CD14-positive monocyte (primary cell): ENCODE data around the gene MED27. TPM values are rescaled to one million over a fixed set of nuclear protein-coding genes. Genes with fewer than 3 reads are reported as not detected.

Experiments used
- DNase-seq, 3 donors: peaks; one replicate each; pipeline ENCODE4 v3.0.0-alpha.2; 2011 to 2022
- H2AFZ ChIP-seq: 2 replicates; pipeline ENCODE4 v1.6.0; 2012; ENCODE audit warnings: mild to moderate bottlenecking, low read depth, low read length, inconsistent platforms; ENCODE audit not compliant: insufficient read depth, poor library complexity, severe bottlenecking
- H3K27ac ChIP-seq, 2 donors: 1 replicate in 1 of 2; 2 replicates in 1 of 2; pipeline ENCODE4 v1.5.1; 2012 to 2013; ENCODE audit warnings: low read length in 2 of 2, control low read depth in 1 of 2, inconsistent platforms in 1 of 2, low read depth in 1 of 2, mild to moderate bottlenecking in 1 of 2
- H3K27me3 ChIP-seq, 2 donors: one replicate each; pipeline versions ENCODE4 v1.6.0 to v1.6.1; 2011 to 2013; ENCODE audit warnings: low read length in 2 of 2; ENCODE audit not compliant: control insufficient read depth in 2 of 2, insufficient read depth in 2 of 2
- H3K36me3 ChIP-seq, 2 donors: replicated peaks in 1 of 2; 1 replicate in 1 of 2; 2 replicates in 1 of 2; pipeline versions ENCODE4 v1.5.1 to v1.6.1; 2012 to 2013; ENCODE audit warnings: low read length in 2 of 2, control low read depth in 1 of 2, inconsistent platforms in 1 of 2, mild to moderate bottlenecking in 1 of 2; ENCODE audit not compliant: insufficient read depth in 2 of 2, control insufficient read depth in 1 of 2
- H3K4me1 ChIP-seq, 2 donors: 1 replicate in 1 of 2; 2 replicates in 1 of 2; pipeline versions ENCODE4 v1.5.1 to v1.6.1; 2012 to 2013; ENCODE audit warnings: low read length in 2 of 2, control low read depth in 1 of 2, inconsistent platforms in 1 of 2, mild to moderate bottlenecking in 1 of 2, moderate library complexity in 1 of 2; ENCODE audit not compliant: insufficient read depth in 2 of 2, control insufficient read depth in 1 of 2
- H3K4me2 ChIP-seq: replicated peaks from 2 replicates; pipeline ENCODE3; 2012; ENCODE audit warnings: low read length, moderate library complexity, mild to moderate bottlenecking; ENCODE audit not compliant: poor library complexity, severe bottlenecking; ENCODE audit errors: extremely low read depth
- H3K4me3 ChIP-seq, 3 experiments: fragments of 200-600 bp in 1 of 3; sonication (generic) in 1 of 3; replicated peaks in 1 of 3; 1 replicate in 2 of 3; 2 replicates in 1 of 3; pipeline ENCODE4 v1.5.1; 2011 to 2013; ENCODE audit warnings: low read length in 3 of 3, mild to moderate bottlenecking in 3 of 3, control low read depth in 2 of 3, low read depth in 2 of 3, inconsistent platforms in 1 of 3, moderate library complexity in 1 of 3
- H3K79me2 ChIP-seq: 2 replicates; pipeline ENCODE4 v1.6.0; 2012; ENCODE audit warnings: mild to moderate bottlenecking, control low read depth, inconsistent platforms, low read length, moderate library complexity; ENCODE audit not compliant: insufficient read depth
- H3K9ac ChIP-seq: 2 replicates; pipeline ENCODE4 v1.6.0; 2017; ENCODE audit warnings: low read length, mild to moderate bottlenecking; ENCODE audit not compliant: insufficient read depth, poor library complexity, severe bottlenecking
- H3K9me3 ChIP-seq, 2 donors: replicated peaks in 1 of 2; 1 replicate in 1 of 2; 2 replicates in 1 of 2; pipeline versions ENCODE4 v1.5.1 to v1.6.1; 2012 to 2013; ENCODE audit warnings: low read length in 2 of 2, control low read depth in 1 of 2; ENCODE audit not compliant: control insufficient read depth in 1 of 2, insufficient read depth in 1 of 2
- H4K20me1 ChIP-seq: 2 replicates; pipeline ENCODE4 v1.6.0; 2012; ENCODE audit warnings: mild to moderate bottlenecking, low read length, control low read depth, moderate library complexity; ENCODE audit not compliant: insufficient read depth
- H3K27ac Mint-ChIP-seq, 7 donors: one replicate each; pipeline ENCODE4 v1.8.0; 2020; ENCODE audit warnings: mild to moderate bottlenecking in 7 of 7, mixed read lengths in 7 of 7, moderate library complexity in 6 of 7, inconsistent platforms in 2 of 7
- H3K27me3 Mint-ChIP-seq, 3 donors: one replicate each; pipeline ENCODE4 v1.8.0; 2021 to 2022; ENCODE audit warnings: low read depth in 3 of 3, mild to moderate bottlenecking in 3 of 3, mixed read lengths in 3 of 3, moderate library complexity in 3 of 3, inconsistent platforms in 1 of 3
- H3K36me3 Mint-ChIP-seq, 2 donors: one replicate each; pipeline ENCODE4 v1.8.0; 2020; ENCODE audit warnings: mixed read lengths in 2 of 2, inconsistent platforms in 1 of 2, mild to moderate bottlenecking in 1 of 2
- H3K4me1 Mint-ChIP-seq: one replicate; pipeline ENCODE4 v1.8.0; 2020; ENCODE audit warnings: mild to moderate bottlenecking, mixed read lengths
- H3K4me3 Mint-ChIP-seq, 2 donors: one replicate each; pipeline ENCODE4 v1.8.0; 2020; ENCODE audit warnings: mild to moderate bottlenecking in 2 of 2, mixed read lengths in 2 of 2, moderate library complexity in 1 of 2
- H3K9me3 Mint-ChIP-seq, 7 donors: one replicate each; pipeline ENCODE4 v1.8.0; 2020 to 2022; ENCODE audit warnings: mixed read lengths in 7 of 7, mild to moderate bottlenecking in 6 of 7, moderate library complexity in 6 of 7, inconsistent platforms in 2 of 7
- WGBS: methylation state at CpG from one replicate; pipeline ENCODE4 v1.1.5; 2013; ENCODE audit warnings: missing lambda C conversion rate; ENCODE audit not compliant: insufficient coverage; 5-methylcytosine and 5-hydroxymethylcytosine counted together
- intact Hi-C, 2 donors: fragments of 100-400 bp; cut with micrococcal nuclease; formaldehyde crosslinking; loops; one replicate each; pipeline versions ENCODE4 v1.15.0 to v1.15.1; 2023
- polyA plus RNA-seq, 3 donors: library from polyadenylated mRNA; depleted of rRNA in 1 of 3; unstranded in 2 of 3; stranded (reverse) in 1 of 3; fragments of 300-500 nt in 2 of 3; fragments of >200 nt in 1 of 3; fragmentation: Illumina TruSeq in 2 of 3; gene quantifications; 1 replicate in 2 of 3; 2 replicates in 1 of 3; pipeline ENCODE4 v1.2.3, GENCODE V29; 2012 to 2021
- TF ChIP-seq, protein P1 (sequence below): fragments of 200-600 bp; IDR thresholded peaks from one replicate; pipeline ENCODE4 v1.8.0; 2022; ENCODE audit warnings: antibody characterized with exemption, mild to moderate bottlenecking

Gene MED27
- polyA plus RNA-seq, 3 donors = 14.0 to 26.9 (median 25.8) TPM

DNA sequence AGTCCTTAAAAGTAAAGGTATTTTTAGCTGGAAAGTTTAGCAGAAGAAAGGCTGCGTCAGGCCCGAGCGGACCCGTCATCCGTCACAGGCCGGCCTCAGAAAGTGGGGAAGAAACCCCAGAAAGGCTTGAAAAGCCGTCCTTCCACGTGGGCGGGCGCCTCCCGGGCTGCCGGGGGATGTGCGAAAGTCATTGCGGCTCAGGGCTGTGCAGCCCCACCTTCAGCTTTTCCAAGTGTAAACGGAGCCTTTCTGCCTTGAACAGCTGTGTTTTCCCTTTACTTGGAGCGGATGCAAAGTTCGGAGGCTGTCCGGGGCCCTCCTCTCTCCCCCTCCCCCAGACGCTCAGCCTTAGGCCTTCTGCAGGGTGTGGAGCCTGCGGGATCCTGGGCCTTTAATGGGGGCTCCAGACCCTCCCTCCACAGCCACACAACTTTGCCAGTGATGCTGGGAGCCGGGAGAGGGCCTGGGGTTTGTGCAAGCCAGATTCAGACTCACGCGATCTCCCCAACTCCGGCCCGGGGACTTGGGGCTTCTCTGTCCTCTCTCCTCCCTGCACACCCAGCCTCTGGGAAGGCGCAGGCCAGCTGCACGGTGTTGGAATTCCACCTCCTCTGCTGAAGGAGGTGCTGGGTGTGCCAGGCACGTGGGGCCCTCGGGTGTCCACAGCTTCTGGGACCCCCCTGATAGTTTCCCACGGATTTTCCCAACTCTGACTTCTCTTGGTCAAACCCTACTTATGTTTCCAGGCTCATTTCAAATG is 244.3 kb downstream of the MED27 start:
- H3K27ac ChIP-seq = no peak overlapping the region
- no peak overlapping the region for H3K4me3 ChIP-seq
- TF ChIP-seq, protein P1, sequence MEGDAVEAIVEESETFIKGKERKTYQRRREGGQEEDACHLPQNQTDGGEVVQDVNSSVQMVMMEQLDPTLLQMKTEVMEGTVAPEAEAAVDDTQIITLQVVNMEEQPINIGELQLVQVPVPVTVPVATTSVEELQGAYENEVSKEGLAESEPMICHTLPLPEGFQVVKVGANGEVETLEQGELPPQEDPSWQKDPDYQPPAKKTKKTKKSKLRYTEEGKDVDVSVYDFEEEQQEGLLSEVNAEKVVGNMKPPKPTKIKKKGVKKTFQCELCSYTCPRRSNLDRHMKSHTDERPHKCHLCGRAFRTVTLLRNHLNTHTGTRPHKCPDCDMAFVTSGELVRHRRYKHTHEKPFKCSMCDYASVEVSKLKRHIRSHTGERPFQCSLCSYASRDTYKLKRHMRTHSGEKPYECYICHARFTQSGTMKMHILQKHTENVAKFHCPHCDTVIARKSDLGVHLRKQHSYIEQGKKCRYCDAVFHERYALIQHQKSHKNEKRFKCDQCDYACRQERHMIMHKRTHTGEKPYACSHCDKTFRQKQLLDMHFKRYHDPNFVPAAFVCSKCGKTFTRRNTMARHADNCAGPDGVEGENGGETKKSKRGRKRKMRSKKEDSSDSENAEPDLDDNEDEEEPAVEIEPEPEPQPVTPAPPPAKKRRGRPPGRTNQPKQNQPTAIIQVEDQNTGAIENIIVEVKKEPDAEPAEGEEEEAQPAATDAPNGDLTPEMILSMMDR = no peak
- H2AFZ ChIP-seq = no peak overlapping the region
- H3K36me3 ChIP-seq = no peaks in the 10 kb centered on the region
- H3K27me3 ChIP-seq = no peaks in the 10 kb centered on the region
- Mint-ChIP-seq H3K27me3 (peaks cover 12 to 21% (median 17%) of the 10 kb centered on the region in 3 donors), H3K27ac (peak overlapping the region in 1 of 7 donors; percentile 71), H3K4me1 (no peaks in the 10 kb centered on the region), H3K9me3 (peaks cover 10 to 23% (median 19%) of the 10 kb centered on the region in 7 donors), H3K4me3 (no peak overlapping the region), H3K36me3 (no peaks in the 10 kb centered on the region)
- no peak overlapping the region for H3K4me2 ChIP-seq
- no peaks in the 10 kb centered on the region for H3K4me1 ChIP-seq
- DNase-seq = no peak
- intact Hi-C loops = no loop called here
- H3K9me3 ChIP-seq = peaks cover 16 to 17% of the 10 kb centered on the region in 2 donors
- WGBS = 76% methylated on average over 28 of the region's 30 CpGs
- no peaks in the 10 kb centered on the region for H3K79me2 ChIP-seq
- H4K20me1 ChIP-seq = no peaks in the 10 kb centered on the region
- H3K9ac ChIP-seq = no peak overlapping the region

DNA sequence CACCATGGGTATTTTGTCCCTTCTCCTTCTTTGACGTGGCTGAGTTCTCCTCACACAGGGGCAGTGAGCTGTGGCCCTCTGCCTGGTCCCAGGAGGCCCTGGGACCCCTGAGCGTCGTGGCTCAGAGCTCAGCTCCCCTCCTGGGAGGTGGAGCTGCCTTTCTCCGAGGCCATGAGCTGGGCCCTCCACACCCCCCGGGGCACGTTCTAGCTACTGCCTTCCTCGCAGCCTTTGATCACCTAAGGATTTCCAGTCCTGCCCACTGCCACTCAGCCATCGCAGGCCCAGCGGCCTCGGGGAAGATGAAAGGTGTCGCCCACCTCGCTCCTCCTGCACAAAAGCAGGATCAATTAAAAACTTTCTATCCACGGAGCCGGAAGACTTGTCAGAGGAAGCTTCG is 244.9 kb downstream of the MED27 start:
- peaks cover 16 to 17% of the 10 kb centered on the region in 2 donors for H3K9me3 ChIP-seq
- H4K20me1 ChIP-seq = no peaks in the 10 kb centered on the region
- no peaks in the 10 kb centered on the region for H3K27me3 ChIP-seq
- Mint-ChIP-seq H3K27me3 (peaks cover 12 to 18% (median 17%) of the 10 kb centered on the region in 3 donors), H3K36me3 (no peaks in the 10 kb centered on the region), H3K27ac (no peak overlapping the region), H3K4me3 (no peak overlapping the region), H3K9me3 (peaks cover 10 to 23% (median 19%) of the 10 kb centered on the region in 7 donors), H3K4me1 (no peaks in the 10 kb centered on the region)
- H3K9ac ChIP-seq = no peak overlapping the region
- intact Hi-C loops = no loop called here
- H2AFZ ChIP-seq = no peak overlapping the region
- H3K4me3 ChIP-seq = no peak overlapping the region
- TF ChIP-seq, protein P1 = no peak
- H3K27ac ChIP-seq = no peak overlapping the region
- H3K36me3 ChIP-seq = no peaks in the 10 kb centered on the region
- WGBS = 72% methylated on average over 14 of the region's 15 CpGs
- H3K4me2 ChIP-seq = no peak overlapping the region
- DNase-seq = no peak
- no peaks in the 10 kb centered on the region for H3K4me1 ChIP-seq
- H3K79me2 ChIP-seq = no peaks in the 10 kb centered on the region
